ENCODE measurements around the gene NSMF.

Gene NSMF

GRCh38 chr9:137491735-137492432, 32.8 kb upstream of the NSMF start:
- DNase-seq = no peak

GRCh38 chr9:137490532-137491186, 31.5 kb upstream of the NSMF start:
- no peak for DNase-seq

GRCh38 chr9:137488906-137489305, 29.8 kb upstream of the NSMF start:
- no peak for DNase-seq

- no peak for DNase-seq
Measured at GRCh38 chr9:137488327-137488653, 29.2 kb upstream of the NSMF start.

- DNase-seq = no peak
Measured at GRCh38 chr9:137487454-137488326, 28.6 kb upstream of the NSMF start.

- DNase-seq = no peak
Measured at GRCh38 chr9:137486545-137487453, 27.7 kb upstream of the NSMF start.

- no peak for DNase-seq
Measured at GRCh38 chr9:137486141-137486490, 27.0 kb upstream of the NSMF start.

- DNase-seq = no peak
Measured at GRCh38 chr9:137485343-137486140, 26.4 kb upstream of the NSMF start.

GRCh38 chr9:137484551-137485315, 25.6 kb upstream of the NSMF start:
- no peak for DNase-seq

GRCh38 chr9:137482094-137482781, 23.1 kb upstream of the NSMF start:
- no peak for DNase-seq

- DNase-seq = no peak
Measured at GRCh38 chr9:137480686-137481683, 21.9 kb upstream of the NSMF start.

GRCh38 chr9:137479892-137480685, 21.0 kb upstream of the NSMF start:
- DNase-seq = no peak

- DNase-seq = no peak
Measured at GRCh38 chr9:137478962-137479861, 20.1 kb upstream of the NSMF start.

- DNase-seq = no peak
Measured at GRCh38 chr9:137478613-137478961, 19.5 kb upstream of the NSMF start.

GRCh38 chr9:137477778-137478612, 18.9 kb upstream of the NSMF start:
- DNase-seq = no peak

GRCh38 chr9:137476856-137477255, 17.7 kb upstream of the NSMF start:
- no peak for DNase-seq

Measured in CD4-positive, alpha-beta T cell treated with Interleukin-10 for 1 hour (primary cell).